Measurements from ENCODE around the gene ATP4B.

ATP4B gene

DNA sequence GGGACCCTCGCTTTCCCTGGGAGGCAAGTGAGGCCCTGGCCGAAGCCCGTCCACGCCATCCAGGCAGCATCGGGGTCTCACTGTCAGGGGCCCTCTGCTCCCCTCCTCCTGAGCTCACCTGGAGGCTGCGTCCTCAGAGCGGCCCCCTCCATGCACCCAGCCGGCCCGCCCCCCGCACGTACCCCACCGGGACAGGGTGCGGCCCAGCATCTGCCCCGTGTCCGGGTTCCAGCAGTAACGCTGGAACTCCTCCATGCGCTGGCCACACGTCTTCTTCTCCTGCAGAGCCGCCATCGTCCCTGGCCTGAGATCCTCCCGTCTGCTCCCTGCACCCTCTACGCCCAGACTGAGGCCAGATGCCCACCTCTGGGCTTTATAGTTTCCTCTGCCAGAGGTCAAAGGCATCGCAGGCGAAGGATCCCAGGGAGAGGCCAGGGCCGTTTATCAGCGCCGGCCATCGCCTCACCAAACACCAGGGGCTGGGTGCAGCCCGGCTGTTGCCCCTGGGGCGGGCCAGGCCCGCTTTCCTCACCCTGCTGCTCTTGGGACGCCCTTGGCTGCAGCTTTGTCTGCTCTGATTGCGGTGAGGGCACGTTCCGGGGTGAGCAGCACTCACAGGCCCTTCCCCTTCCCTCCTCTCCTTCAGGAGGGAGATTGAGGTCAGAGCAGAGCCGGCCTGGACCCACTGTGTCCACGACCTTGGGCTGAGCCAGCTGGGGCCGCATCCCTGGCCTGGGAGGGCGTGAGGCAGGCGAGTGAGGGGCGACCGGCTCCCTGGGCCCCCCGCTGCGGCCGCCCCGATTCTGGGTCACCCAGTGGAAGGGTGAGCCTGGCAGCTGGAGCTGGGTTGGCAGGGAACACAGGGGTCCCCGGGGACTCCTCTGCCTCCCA, at the start of gene ATP4B:
Gene ATP4B (minus strand): TSS at position 348 of the 891 bp plus-strand sequence. CDS start 54 bp downstream, at position 294.
- peaks cover 12% of the 10 kb centered on the region for H3K4me1 Mint-ChIP-seq
- H3K27me3 Mint-ChIP-seq: no peaks in the 10 kb centered on the region
- no peak for DNase-seq (ENCODE audit: low spot score in 2 of 2)
- no peak for ATAC-seq (replicated peaks; ENCODE audit: extremely low read depth, poor library complexity, severe bottlenecking)
- H3K27ac Mint-ChIP-seq (ENCODE audit: low read depth): no peak within 1 kb of the TSS
- H3K4me3 Mint-ChIP-seq: no peak within 1 kb of the TSS
- peaks cover 13% of the 10 kb centered on the region for H3K9me3 Mint-ChIP-seq
- peaks cover 1% of the 10 kb centered on the region for H3K36me3 Mint-ChIP-seq (ENCODE audit: insufficient read depth)

DNA sequence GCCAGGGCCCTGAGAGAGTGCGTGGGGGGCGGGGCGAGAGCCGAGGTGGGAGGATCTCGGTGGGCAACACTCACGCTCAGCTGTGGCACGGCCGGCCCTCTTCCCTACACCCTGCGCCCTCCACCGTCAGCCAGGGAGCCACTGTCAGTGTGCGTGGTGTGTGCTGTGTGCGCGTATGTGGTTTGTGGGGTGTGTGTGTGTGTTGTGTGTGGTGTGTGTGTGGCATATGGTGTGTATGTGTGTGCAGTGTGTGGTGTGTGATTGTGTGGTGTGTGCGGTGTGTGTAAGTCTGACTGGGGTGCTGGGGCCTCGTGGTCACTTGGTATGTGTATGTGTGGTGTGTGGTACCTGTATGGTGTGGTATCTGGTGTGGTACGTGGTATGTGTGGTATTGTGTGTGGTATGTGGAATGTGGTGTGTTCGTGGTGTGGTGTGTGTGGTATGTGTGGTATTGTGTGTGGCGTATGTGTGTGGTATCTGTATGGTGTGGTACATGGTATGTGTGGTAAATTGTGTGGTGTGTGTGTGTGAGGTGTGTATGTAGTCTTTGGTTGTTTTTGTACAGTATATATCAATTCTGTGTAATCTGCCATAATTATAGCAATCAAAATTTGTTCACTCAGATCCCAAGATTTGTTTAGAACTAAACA, 14.1 kb upstream of the ATP4B start:
- Mint-ChIP-seq H3K4me1 (no peaks in the 10 kb centered on the region), H3K27ac (ENCODE audit: low read depth) (peak overlapping the region; percentile 0), H3K36me3 (ENCODE audit: insufficient read depth) (no peaks in the 10 kb centered on the region), H3K27me3 (no peaks in the 10 kb centered on the region), H3K9me3 (no peaks in the 10 kb centered on the region), H3K4me3 (no peak overlapping the region)
- DNase-seq (ENCODE audit: low spot score in 2 of 2) (no peak), ATAC-seq (replicated peaks; ENCODE audit: extremely low read depth, poor library complexity, severe bottlenecking) (no peak)

DNA sequence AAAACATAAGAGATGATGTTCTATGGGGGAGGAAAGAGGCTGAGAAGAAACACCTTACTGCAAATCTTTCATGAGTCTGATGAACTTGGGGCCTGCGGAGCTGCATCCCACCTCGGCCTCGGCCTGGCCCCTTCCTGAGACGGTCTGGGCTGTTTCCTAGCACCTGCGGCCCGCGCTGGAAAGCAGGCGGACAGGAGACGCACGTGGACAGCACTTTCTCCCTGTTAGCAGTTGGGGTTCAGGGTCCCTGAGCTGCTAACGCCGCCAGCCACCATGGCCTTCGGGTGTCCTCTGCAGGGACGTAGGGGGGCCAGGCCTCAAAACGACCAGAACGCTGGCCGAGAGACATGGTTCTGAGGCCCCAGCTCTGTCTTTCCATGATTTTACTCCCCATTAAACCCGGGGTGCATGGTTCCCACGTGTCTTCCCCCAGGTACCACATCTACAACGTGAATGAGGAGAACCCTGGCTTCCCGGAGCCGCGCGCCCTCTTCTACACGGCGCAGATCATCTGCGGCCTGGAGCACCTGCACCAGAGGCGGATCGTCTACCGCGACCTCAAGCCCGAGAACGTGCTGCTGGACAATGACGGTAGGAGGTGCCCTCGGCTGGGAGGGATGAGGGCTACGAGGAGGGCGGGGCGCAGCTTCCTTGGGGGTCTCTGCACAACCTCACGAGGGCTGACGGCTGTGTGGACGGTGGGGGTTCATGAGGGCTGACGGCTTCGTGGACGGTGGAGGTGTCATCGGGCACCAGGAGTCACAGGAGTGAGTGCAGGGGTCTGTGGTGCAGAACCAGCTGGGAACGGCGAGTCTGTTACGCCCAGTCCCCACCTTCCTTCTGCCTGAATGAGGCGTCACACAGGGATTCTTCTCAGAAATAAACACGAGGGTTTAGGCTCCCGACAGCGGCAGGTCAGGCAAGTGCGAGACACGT, 13.3 kb upstream of the ATP4B start:
- no peaks in the 10 kb centered on the region for H3K27me3 Mint-ChIP-seq
- no peak for ATAC-seq (replicated peaks; ENCODE audit: extremely low read depth, poor library complexity, severe bottlenecking)
- no peaks in the 10 kb centered on the region for H3K4me1 Mint-ChIP-seq
- H3K27ac Mint-ChIP-seq (ENCODE audit: low read depth): no peak overlapping the region
- DNase-seq (ENCODE audit: low spot score in 2 of 2): no peak
- no peaks in the 10 kb centered on the region for H3K9me3 Mint-ChIP-seq
- H3K4me3 Mint-ChIP-seq: no peak overlapping the region
- H3K36me3 Mint-ChIP-seq (ENCODE audit: insufficient read depth): no peaks in the 10 kb centered on the region

DNA sequence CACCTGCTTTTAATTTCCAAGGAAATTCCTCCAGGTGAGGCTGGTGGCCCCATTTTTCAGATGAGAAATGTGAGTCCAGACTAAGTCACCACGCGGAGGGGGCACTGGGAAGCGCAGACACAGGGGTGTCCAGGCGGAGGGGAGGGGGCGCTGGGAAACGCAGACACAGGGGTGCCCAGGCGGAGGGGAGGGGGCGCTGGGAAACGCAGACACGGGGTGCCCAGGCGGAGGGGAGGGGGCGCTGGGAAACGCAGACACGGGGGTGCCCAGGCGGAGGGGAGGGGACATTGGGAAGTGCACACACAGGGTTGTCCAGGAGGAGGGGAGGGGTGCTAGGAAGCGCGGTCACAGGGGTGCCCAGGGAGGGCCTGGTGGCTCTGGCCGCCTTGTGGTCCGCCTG, 12.5 kb upstream of the ATP4B start:
- H3K9me3 Mint-ChIP-seq: no peaks in the 10 kb centered on the region
- no peaks in the 10 kb centered on the region for H3K36me3 Mint-ChIP-seq (ENCODE audit: insufficient read depth)
- ATAC-seq (replicated peaks; ENCODE audit: extremely low read depth, poor library complexity, severe bottlenecking) (no peak), DNase-seq (ENCODE audit: low spot score in 2 of 2) (no peak)
- no peaks in the 10 kb centered on the region for H3K27me3 Mint-ChIP-seq
- no peak overlapping the region for H3K4me3 Mint-ChIP-seq
- H3K4me1 Mint-ChIP-seq: no peaks in the 10 kb centered on the region
- H3K27ac Mint-ChIP-seq (ENCODE audit: low read depth): no peak overlapping the region

GRCh38 chr13:113669755-113670341, 11.8 kb upstream of the ATP4B start:
- DNase-seq (ENCODE audit: low spot score in 2 of 2) (no peak), ATAC-seq (replicated peaks; ENCODE audit: extremely low read depth, poor library complexity, severe bottlenecking) (no peak)
- H3K9me3 Mint-ChIP-seq: no peaks in the 10 kb centered on the region
- H3K36me3 Mint-ChIP-seq (ENCODE audit: insufficient read depth): no peaks in the 10 kb centered on the region
- no peaks in the 10 kb centered on the region for H3K4me1 Mint-ChIP-seq
- H3K27ac Mint-ChIP-seq (ENCODE audit: low read depth): no peak overlapping the region
- H3K4me3 Mint-ChIP-seq: no peak overlapping the region
- no peaks in the 10 kb centered on the region for H3K27me3 Mint-ChIP-seq

GRCh38 chr13:113669231-113669754, 11.3 kb upstream of the ATP4B start:
- Mint-ChIP-seq H3K9me3 (no peaks in the 10 kb centered on the region), H3K36me3 (ENCODE audit: insufficient read depth) (no peaks in the 10 kb centered on the region), H3K27ac (ENCODE audit: low read depth) (no peak overlapping the region), H3K27me3 (no peaks in the 10 kb centered on the region), H3K4me1 (no peaks in the 10 kb centered on the region), H3K4me3 (no peak overlapping the region)
- ATAC-seq (replicated peaks; ENCODE audit: extremely low read depth, poor library complexity, severe bottlenecking) (no peak), DNase-seq (ENCODE audit: low spot score in 2 of 2) (no peak)

DNA sequence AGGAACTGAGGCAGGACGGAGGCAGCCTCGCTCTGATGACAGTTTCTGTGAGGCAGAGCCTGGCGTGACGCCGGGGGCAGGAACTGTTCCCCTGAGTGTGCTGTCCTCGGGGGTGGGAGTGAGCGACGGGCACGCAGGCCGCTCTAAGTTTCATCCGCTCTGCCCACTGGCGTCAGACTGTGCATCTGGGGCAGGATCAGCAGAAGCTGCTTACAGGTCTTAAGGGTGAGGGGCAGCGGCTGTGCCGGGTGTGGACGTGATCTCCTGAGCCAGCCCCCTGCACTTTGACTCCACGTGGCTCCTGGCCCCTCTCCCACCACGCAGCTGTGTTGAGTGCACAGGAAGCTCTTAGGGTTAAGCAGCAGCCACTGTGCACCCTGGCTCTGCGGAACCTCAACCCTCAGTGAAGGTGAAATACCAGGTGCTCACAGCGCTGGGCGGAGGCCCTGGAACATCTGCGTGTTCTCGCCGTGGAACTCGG, 10.5 kb upstream of the ATP4B start:
- Mint-ChIP-seq H3K9me3 (no peaks in the 10 kb centered on the region), H3K4me1 (no peaks in the 10 kb centered on the region), H3K27ac (ENCODE audit: low read depth) (no peak overlapping the region), H3K4me3 (no peak overlapping the region), H3K36me3 (ENCODE audit: insufficient read depth) (no peaks in the 10 kb centered on the region), H3K27me3 (no peaks in the 10 kb centered on the region)
- no peak for DNase-seq (ENCODE audit: low spot score in 2 of 2)
- ATAC-seq (replicated peaks; ENCODE audit: extremely low read depth, poor library complexity, severe bottlenecking): no peak

GRCh38 chr13:113667771-113668490, 9.9 kb upstream of the ATP4B start:
- Mint-ChIP-seq H3K27me3 (no peaks in the 10 kb centered on the region), H3K9me3 (no peaks in the 10 kb centered on the region), H3K27ac (ENCODE audit: low read depth) (no peak overlapping the region), H3K36me3 (ENCODE audit: insufficient read depth) (no peaks in the 10 kb centered on the region), H3K4me1 (no peaks in the 10 kb centered on the region), H3K4me3 (no peak overlapping the region)
- no peak for ATAC-seq (replicated peaks; ENCODE audit: extremely low read depth, poor library complexity, severe bottlenecking)
- DNase-seq (ENCODE audit: low spot score in 2 of 2): no peak

DNA sequence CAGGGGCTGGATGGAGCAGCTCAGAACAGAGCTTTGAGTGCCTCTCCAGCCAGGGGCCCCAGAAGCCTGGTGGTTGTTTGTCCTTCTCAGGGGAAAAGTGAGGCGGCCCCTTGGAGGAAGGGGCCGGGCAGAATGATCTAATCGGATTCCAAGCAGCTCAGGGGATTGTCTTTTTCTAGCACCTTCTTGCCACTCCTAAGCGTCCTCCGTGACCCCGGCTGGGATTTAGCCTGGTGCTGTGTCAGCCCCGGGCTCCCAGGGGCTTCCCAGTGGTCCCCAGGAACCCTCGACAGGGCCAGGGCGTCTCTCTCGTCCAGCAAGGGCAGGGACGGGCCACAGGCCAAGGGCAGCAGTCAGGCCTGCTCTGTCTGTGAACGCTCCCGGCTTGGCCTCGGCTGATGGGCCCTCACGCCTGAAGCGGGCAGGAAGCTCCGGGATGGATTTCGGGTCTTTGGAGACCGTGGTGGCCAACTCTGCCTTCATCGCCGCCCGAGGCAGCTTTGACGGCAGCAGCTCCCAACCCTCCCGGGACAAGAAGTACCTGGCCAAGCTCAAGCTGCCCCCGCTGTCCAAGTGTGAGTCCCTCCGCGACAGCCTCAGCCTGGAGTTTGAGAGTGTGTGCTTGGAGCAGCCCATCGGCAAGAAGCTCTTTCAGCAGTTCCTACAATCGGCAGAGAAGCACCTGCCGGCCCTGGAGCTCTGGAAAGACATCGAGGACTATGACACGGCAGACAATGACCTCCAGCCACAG, 9.1 kb upstream of the ATP4B start, which contains the start of gene GRK1:
Gene GRK1 (plus strand): TSS at position 269 of the 751 bp plus-strand sequence. CDS start 168 bp downstream, at position 437.
- Mint-ChIP-seq H3K4me3 (no peak within 1 kb of the TSS), H3K27me3 (no peaks in the 10 kb centered on the region), H3K4me1 (no peaks in the 10 kb centered on the region), H3K27ac (ENCODE audit: low read depth) (no peak within 1 kb of the TSS), H3K36me3 (ENCODE audit: insufficient read depth) (no peaks in the 10 kb centered on the region), H3K9me3 (peaks cover under 1% of the 10 kb centered on the region)
- no peak for ATAC-seq (replicated peaks; ENCODE audit: extremely low read depth, poor library complexity, severe bottlenecking)
- no peak for DNase-seq (ENCODE audit: low spot score in 2 of 2)

DNA sequence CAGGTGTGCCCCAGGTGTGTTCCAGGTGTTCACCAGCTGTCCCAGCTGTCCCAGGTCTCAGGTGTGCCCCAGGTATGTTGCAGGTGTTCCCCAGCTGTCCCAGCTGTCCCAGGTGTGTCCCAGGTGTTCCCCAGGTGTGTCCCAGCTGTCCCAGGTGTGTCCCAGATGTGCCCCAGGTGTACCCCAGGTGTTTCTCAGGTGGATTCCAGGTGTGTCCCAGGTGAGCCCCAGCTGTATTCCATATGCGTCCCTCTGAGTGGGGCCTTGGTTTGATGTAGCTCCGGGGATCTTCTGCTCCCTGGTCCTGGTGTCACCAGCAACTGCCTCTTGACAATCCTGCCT, 8.3 kb upstream of the ATP4B start:
- DNase-seq (ENCODE audit: low spot score in 2 of 2) (no peak), ATAC-seq (replicated peaks; ENCODE audit: extremely low read depth, poor library complexity, severe bottlenecking) (no peak)
- no peak overlapping the region for H3K27ac Mint-ChIP-seq (ENCODE audit: low read depth)
- no peaks in the 10 kb centered on the region for H3K4me1 Mint-ChIP-seq
- no peaks in the 10 kb centered on the region for H3K36me3 Mint-ChIP-seq (ENCODE audit: insufficient read depth)
- H3K9me3 Mint-ChIP-seq: peaks cover 5% of the 10 kb centered on the region
- H3K4me3 Mint-ChIP-seq: no peak overlapping the region
- no peaks in the 10 kb centered on the region for H3K27me3 Mint-ChIP-seq

All from central memory CD8-positive, alpha-beta T cell (primary cell).